Endothelial cell of umbilical vein (primary cell): ENCODE data around the gene EXD2. TPM values are rescaled to one million over a fixed set of nuclear protein-coding genes. Genes with fewer than 3 reads are reported as not detected.

Source experiments
- BruUV-seq: library from RNA; stranded (reverse); fragments of 400-500 nt; replicated peaks from 2 replicates; lab custom pipeline; 2021; lab: Mats Ljungman, UMichigan
- CTCF ChIA-PET: fragments of 300-600, 350-600 bp; sonication (Branson Sonifier 250); formaldehyde crosslinking; loops from one replicate; lab custom pipeline; 2021; ENCODE audit warnings: antibody characterized with exemption, inconsistent platforms; lab: Charles Lee
- POLR2A ChIA-PET: fragments of 300-600, 350-600 bp; sonication (Branson Sonifier 250); formaldehyde crosslinking; loops from one replicate; lab custom pipeline; 2021; ENCODE audit warnings: antibody characterized with exemption, inconsistent platforms; lab: Charles Lee
- DNase-seq: peaks from one replicate; pipeline ENCODE4 v3.0.0-alpha.2; 2011; ENCODE audit warnings: low read depth, low spot score
- FAIRE-seq: peaks from 2 replicates; lab custom pipeline; 2011; peaks lifted over from hg19 to GRCh38; lab: Jason Lieb, UNC
- H2AFZ ChIP-seq: 2 replicates; pipeline ENCODE4 v1.6.0; 2012; ENCODE audit warnings: low read depth, low read length, control low read depth, inconsistent platforms
- H3K27ac ChIP-seq: 2 replicates; pipeline ENCODE4 v1.5.1; 2011; ENCODE audit warnings: low read depth, mild to moderate bottlenecking, control low read depth, low read length, moderate library complexity; ENCODE audit not compliant: insufficient read depth
- H3K27me3 ChIP-seq, 2 experiments: 2 replicates each; pipeline versions ENCODE4 v1.6.0 to v1.6.1; 2011; ENCODE audit warnings: low read length in 2 of 2, mixed read lengths in 1 of 2; ENCODE audit not compliant: control insufficient read depth in 2 of 2, insufficient read depth in 2 of 2
- H3K36me3 ChIP-seq, 2 experiments: 2 replicates in 1 of 2; 3 replicates in 1 of 2; pipeline ENCODE4 v1.5.1; 2011; ENCODE audit warnings: low read length in 2 of 2, mild to moderate bottlenecking in 1 of 2, moderate library complexity in 1 of 2; ENCODE audit not compliant: control insufficient read depth in 2 of 2, insufficient read depth in 2 of 2; ENCODE audit errors: extremely low read depth in 1 of 2
- H3K4me1 ChIP-seq: 3 replicates; pipeline ENCODE4 v1.5.1; 2011; ENCODE audit warnings: mild to moderate bottlenecking, low read length; ENCODE audit not compliant: control insufficient read depth, insufficient read depth; ENCODE audit errors: extremely low read depth
- H3K4me2 ChIP-seq: 2 replicates; pipeline ENCODE4 v1.6.1; 2011; ENCODE audit warnings: low read length, control low read depth, mixed read lengths; ENCODE audit not compliant: insufficient read depth
- H3K4me3 ChIP-seq, 3 experiments: fragments of 200-600 bp in 1 of 3; sonication (generic), shearing (Covaris generic) in 1 of 3; replicated peaks in 1 of 3; 2 replicates each; pipeline ENCODE4 v1.5.1; 2011 to 2016; ENCODE audit warnings: control low read depth in 3 of 3, low read length in 3 of 3, mild to moderate bottlenecking in 2 of 3, inconsistent platforms in 1 of 3, low read depth in 1 of 3, moderate library complexity in 1 of 3; ENCODE audit not compliant: insufficient read depth in 1 of 3
- H3K79me2 ChIP-seq: 2 replicates; pipeline ENCODE4 v1.6.0; 2012; ENCODE audit warnings: low read length, inconsistent platforms; ENCODE audit not compliant: control insufficient read depth, insufficient read depth
- H3K9ac ChIP-seq: replicated peaks from 2 replicates; pipeline ENCODE3; 2011; ENCODE audit warnings: low read length, control low read depth; ENCODE audit not compliant: insufficient read depth; ENCODE audit errors: extremely low read depth
- H3K9me1 ChIP-seq: replicated peaks from 3 replicates; pipeline ENCODE4 v1.6.0; 2011; ENCODE audit warnings: mild to moderate bottlenecking, low read length; ENCODE audit not compliant: control insufficient read depth, insufficient read depth; ENCODE audit errors: extremely low read depth
- H3K9me3 ChIP-seq: replicated peaks from 2 replicates; pipeline ENCODE4 v1.5.1; 2012; ENCODE audit warnings: low read length, inconsistent platforms; ENCODE audit not compliant: control insufficient read depth, insufficient read depth
- H4K20me1 ChIP-seq: replicated peaks from 2 replicates; pipeline ENCODE3; 2011; ENCODE audit warnings: mild to moderate bottlenecking, low read length; ENCODE audit not compliant: control insufficient read depth, insufficient read depth; ENCODE audit errors: extremely low read depth
- EZH2 ChIP-seq: IDR thresholded peaks from 2 replicates; pipeline ENCODE4 v1.6.1; 2012; ENCODE audit warnings: borderline replicate concordance, low read depth, mild to moderate bottlenecking, moderate library complexity, low read length, inconsistent platforms; ENCODE audit not compliant: severe bottlenecking
- GATA2 ChIP-seq: IDR thresholded peaks from 2 replicates; pipeline ENCODE4 v1.7.0; 2011; ENCODE audit warnings: low read depth, mild to moderate bottlenecking, moderate library complexity, mixed read lengths, low read length; ENCODE audit not compliant: insufficient read length, insufficient read depth
- POLR2AphosphoS5 ChIP-seq: IDR thresholded peaks from 2 replicates; pipeline ENCODE4 v1.6.1; 2012; ENCODE audit warnings: low read depth, mild to moderate bottlenecking, control low read depth, low read length, moderate library complexity; ENCODE audit not compliant: insufficient read depth
- dilution Hi-C: fragments of 300-500 bp; cut with MboI; formaldehyde crosslinking; loops from one replicate; pipeline ENCODE4 v1.15.0; 2019; ENCODE audit warnings: low sequenced_read_pairs; ENCODE audit not compliant: extremely low pct_ligation_motif_present
- intact Hi-C: fragments of 100-400 bp; cut with micrococcal nuclease; formaldehyde crosslinking; loops from one replicate; pipeline ENCODE4 v1.10.0; 2022
- polyA plus RNA-seq, 4 experiments: library from polyadenylated mRNA; depleted of rRNA in 3 of 4; stranded (reverse) in 3 of 4; unstranded in 1 of 4; fragments of >200 nt; gene quantifications; 2 replicates each; pipeline versions ENCODE4 v1.2.1 to v1.2.3, GENCODE V29; 2011 to 2012; ENCODE audit warnings: missing spikeins in 1 of 4
- total RNA-seq: library from RNA; stranded (reverse); gene quantifications from 2 replicates; pipeline ENCODE4 v1.2.3, GENCODE V29; 2021
- TF ChIP-seq, protein P1 (sequence below): IDR thresholded peaks from 2 replicates; pipeline ENCODE4 v1.6.1; 2011; ENCODE audit not compliant: insufficient read depth, insufficient read length
- TF ChIP-seq, protein P2 (sequence below), 2 donors: IDR thresholded peaks; 1 replicate in 1 of 2; 2 replicates in 1 of 2; pipeline ENCODE4 v1.5.1; 2011; ENCODE audit warnings: low read length in 2 of 2, mild to moderate bottlenecking in 2 of 2, moderate library complexity in 2 of 2, control low read depth in 1 of 2, inconsistent platforms in 1 of 2, low read depth in 1 of 2; ENCODE audit not compliant: insufficient read depth in 1 of 2; ENCODE audit errors: extremely low read depth in 1 of 2

Gene EXD2
- total and polyA plus RNA-seq, 2 donors (not counting 3 experiments of a cell fraction or from before 2014, with no cell fraction given), result 11.6 to 22.6 TPM

GRCh38 chr14:69288011-69288771 lies 96.9 kb downstream of the EXD2 start:
- no TSS peak for BruUV-seq
- POLR2A ChIA-PET, result no interaction called here
- no peaks in the 10 kb centered on the region for H3K79me2 ChIP-seq
- no peak overlapping the region for H3K27ac ChIP-seq
- H2AFZ ChIP-seq, result no peak overlapping the region
- H4K20me1 ChIP-seq, result no peaks in the 10 kb centered on the region
- H3K27me3 ChIP-seq, result no peaks in the 10 kb centered on the region
- no peaks in the 10 kb centered on the region for H3K9me1 ChIP-seq
- no peaks in the 10 kb centered on the region for H3K36me3 ChIP-seq
- peak; percentile 46 for DNase-seq
- no peaks in the 10 kb centered on the region for H3K9me3 ChIP-seq
- intact Hi-C loops (loop anchor here (1.0 to 5.0 kb wide), 2 partner anchors 46 to 159 kb away; no protein-coding TSS in a partner anchor), dilution Hi-C loops (no loop called here)
- no peak overlapping the region for H3K9ac ChIP-seq
- H3K4me2 ChIP-seq, result no peak overlapping the region
- CTCF ChIA-PET, result interaction anchor here (0.6 to 1.1 kb wide), 11 partner anchors 9 to 159 kb away, joined by 3 to 17 read pairs (median 3); no protein-coding TSS in a partner anchor
- no peaks in the 10 kb centered on the region for H3K4me1 ChIP-seq
- TF ChIP-seq GATA2, result no peak
- TF ChIP-seq, protein P1, sequence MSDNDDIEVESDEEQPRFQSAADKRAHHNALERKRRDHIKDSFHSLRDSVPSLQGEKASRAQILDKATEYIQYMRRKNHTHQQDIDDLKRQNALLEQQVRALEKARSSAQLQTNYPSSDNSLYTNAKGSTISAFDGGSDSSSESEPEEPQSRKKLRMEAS, result no peak
- TF ChIP-seq, protein P2, sequence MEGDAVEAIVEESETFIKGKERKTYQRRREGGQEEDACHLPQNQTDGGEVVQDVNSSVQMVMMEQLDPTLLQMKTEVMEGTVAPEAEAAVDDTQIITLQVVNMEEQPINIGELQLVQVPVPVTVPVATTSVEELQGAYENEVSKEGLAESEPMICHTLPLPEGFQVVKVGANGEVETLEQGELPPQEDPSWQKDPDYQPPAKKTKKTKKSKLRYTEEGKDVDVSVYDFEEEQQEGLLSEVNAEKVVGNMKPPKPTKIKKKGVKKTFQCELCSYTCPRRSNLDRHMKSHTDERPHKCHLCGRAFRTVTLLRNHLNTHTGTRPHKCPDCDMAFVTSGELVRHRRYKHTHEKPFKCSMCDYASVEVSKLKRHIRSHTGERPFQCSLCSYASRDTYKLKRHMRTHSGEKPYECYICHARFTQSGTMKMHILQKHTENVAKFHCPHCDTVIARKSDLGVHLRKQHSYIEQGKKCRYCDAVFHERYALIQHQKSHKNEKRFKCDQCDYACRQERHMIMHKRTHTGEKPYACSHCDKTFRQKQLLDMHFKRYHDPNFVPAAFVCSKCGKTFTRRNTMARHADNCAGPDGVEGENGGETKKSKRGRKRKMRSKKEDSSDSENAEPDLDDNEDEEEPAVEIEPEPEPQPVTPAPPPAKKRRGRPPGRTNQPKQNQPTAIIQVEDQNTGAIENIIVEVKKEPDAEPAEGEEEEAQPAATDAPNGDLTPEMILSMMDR (IDR thresholded peaks at IDR 0.05; ENCODE audit: extremely low read depth in 1 of 2, insufficient read depth in 1 of 2, low read depth in 1 of 2, low read length in 2 of 2), result peak; percentile 9 to 20
- TF ChIP-seq POLR2AphosphoS5, result no peak
- no peak for TF ChIP-seq EZH2
- peak; percentile 73 for FAIRE-seq
- H3K4me3 ChIP-seq, result no peak overlapping the region
